SK-N-SH (cell line): Measurements from ENCODE around the gene SMOC1. TPM values are rescaled to one million over a fixed set of nuclear protein-coding genes. Genes with fewer than 3 reads are reported as not detected.

Source experiments
- CTCF ChIA-PET: fragments of 300-600, 350-600 bp; formaldehyde crosslinking; extraction: SDS; loops from one replicate; lab custom pipeline; 2021; lab: Yijun Ruan, JAX
- POLR2A ChIA-PET: fragments of 350-600 bp; sonication (Branson Sonifier 250); formaldehyde crosslinking; extraction: SDS; loops from one replicate; lab custom pipeline; 2020; ENCODE audit warnings: antibody characterized with exemption, inconsistent platforms; lab: Yijun Ruan, JAX
- DNase-seq: peaks from one replicate; pipeline ENCODE4 v3.0.0; 2012
- H2AFZ ChIP-seq: fragments of 200-600 bp; sonication (generic); 2 replicates; pipeline ENCODE4 v1.8.1; 2016; ENCODE audit warnings: antibody characterized with exemption, mild to moderate bottlenecking, low read depth
- H3F3A ChIP-seq: fragments of 200-600 bp; sonication (generic); replicated peaks from 2 replicates; pipeline ENCODE3; 2016; ENCODE audit warnings: antibody characterized with exemption, mild to moderate bottlenecking; ENCODE audit not compliant: insufficient read depth
- H3K27ac ChIP-seq, 2 experiments: fragments of 200-500 bp in 1 of 2; fragments of 200-600 bp in 1 of 2; sonication (Bioruptor generic) in 1 of 2; sonication (generic), shearing (Covaris generic) in 1 of 2; 2 replicates each; pipeline versions ENCODE4 v1.5.1 to v1.6.1; 2014 to 2016; ENCODE audit warnings: low read depth in 2 of 2, inconsistent platforms in 1 of 2, low read length in 1 of 2, mild to moderate bottlenecking in 1 of 2, mixed read lengths in 1 of 2
- H3K27me3 ChIP-seq: fragments of 200-600 bp; sonication (generic), shearing (Covaris generic); 2 replicates; pipeline ENCODE4 v1.6.1; 2016; ENCODE audit warnings: mixed run types; ENCODE audit not compliant: insufficient read depth
- H3K36me3 ChIP-seq, 2 experiments: fragments of 200-500 bp in 1 of 2; fragments of 200-600 bp in 1 of 2; sonication (Bioruptor generic) in 1 of 2; sonication (generic) in 1 of 2; replicated peaks in 1 of 2; 2 replicates each; pipeline versions ENCODE3 to v1.5.1; 2014 to 2016; ENCODE audit warnings: low read length in 1 of 2, mild to moderate bottlenecking in 1 of 2; ENCODE audit not compliant: insufficient read depth in 2 of 2, control insufficient read depth in 1 of 2
- H3K4me1 ChIP-seq, 2 experiments: fragments of 200-500 bp in 1 of 2; fragments of 200-600 bp in 1 of 2; sonication (Bioruptor generic) in 1 of 2; sonication (generic), shearing (Covaris generic) in 1 of 2; 2 replicates each; pipeline versions ENCODE4 v1.5.1 to v1.6.1; 2014 to 2016; ENCODE audit warnings: low read depth in 1 of 2, low read length in 1 of 2, mixed run types in 1 of 2; ENCODE audit not compliant: insufficient read depth in 2 of 2, control insufficient read depth in 1 of 2
- H3K4me2 ChIP-seq: fragments of 200-600 bp; sonication (generic), shearing (Covaris generic); 2 replicates; pipeline ENCODE4 v1.6.1; 2017; ENCODE audit warnings: mixed run types
- H3K4me3 ChIP-seq, 2 experiments: fragments of 200-500 bp in 1 of 2; fragments of 200-600 bp in 1 of 2; sonication (Bioruptor generic) in 1 of 2; sonication (generic), shearing (Covaris generic) in 1 of 2; 2 replicates each; pipeline versions ENCODE4 v1.5.1 to v1.8.1; 2014 to 2016; ENCODE audit warnings: low read depth in 2 of 2, inconsistent platforms in 1 of 2, low read length in 1 of 2, mild to moderate bottlenecking in 1 of 2, mixed read lengths in 1 of 2, moderate library complexity in 1 of 2
- H3K79me2 ChIP-seq: fragments of 200-600 bp; sonication (generic); 2 replicates; pipeline ENCODE4 v1.8.1; 2017; ENCODE audit warnings: mild to moderate bottlenecking; ENCODE audit not compliant: insufficient read depth
- H3K9ac ChIP-seq: fragments of 200-600 bp; sonication (generic); 2 replicates; pipeline ENCODE4 v1.6.1; 2017; ENCODE audit warnings: mixed run types
- H3K9me2 ChIP-seq: fragments of 200-600 bp; sonication (generic); 2 replicates; pipeline ENCODE4 v1.6.1; 2017; ENCODE audit warnings: mixed run types
- H3K9me3 ChIP-seq: fragments of 200-600 bp; sonication (generic); 2 replicates; pipeline ENCODE4 v1.6.1; 2017; ENCODE audit warnings: mixed run types, mild to moderate bottlenecking, moderate library complexity
- H4K20me1 ChIP-seq: fragments of 200-600 bp; sonication (generic); 2 replicates; pipeline ENCODE4 v1.6.1; 2017; ENCODE audit warnings: mild to moderate bottlenecking, mixed run types; ENCODE audit not compliant: insufficient read depth
- CHD2 ChIP-seq: fragments of 150-350 bp; IDR thresholded peaks from 2 replicates; pipeline ENCODE4 v1.6.1; 2018; ENCODE audit warnings: low read length; ENCODE audit not compliant: partially characterized antibody
- EZH2phosphoT487 ChIP-seq: fragments of 200-600 bp; sonication (generic); IDR thresholded peaks from 2 replicates; pipeline ENCODE4 v1.6.1; 2017; ENCODE audit warnings: low read depth, mixed run types, mild to moderate bottlenecking, antibody characterized with exemption, moderate library complexity, borderline replicate concordance
- FOSL2 ChIP-seq: IDR thresholded peaks from 2 replicates; pipeline ENCODE4 v1.4.0; 2012; ENCODE audit warnings: low read depth, mild to moderate bottlenecking, moderate library complexity, borderline replicate concordance
- FOXJ3 ChIP-seq: sonication (generic); formaldehyde crosslinking; IDR thresholded peaks from 2 replicates; pipeline ENCODE4 v1.5.1; 2020; ENCODE audit warnings: mild to moderate bottlenecking, missing genetic modification reagents
- GABPA ChIP-seq: IDR thresholded peaks from 2 replicates; pipeline ENCODE4 v1.4.0; 2012; ENCODE audit warnings: low read depth, mild to moderate bottlenecking
- MEF2A ChIP-seq: IDR thresholded peaks from 2 replicates; pipeline ENCODE4 v1.4.0; 2012; ENCODE audit warnings: low read depth, borderline replicate concordance
- POLR2AphosphoS5 ChIP-seq: IDR thresholded peaks from 2 replicates; pipeline ENCODE4 v1.6.1; 2012; ENCODE audit warnings: low read depth, low read length
- RAD21 ChIP-seq: IDR thresholded peaks from 2 replicates; pipeline ENCODE4 v1.6.1; 2012; ENCODE audit warnings: mild to moderate bottlenecking, low read length
- RCOR1 ChIP-seq: fragments of 150-350 bp; IDR thresholded peaks from 2 replicates; pipeline ENCODE4 v1.6.1; 2017; ENCODE audit warnings: antibody characterized with exemption, low read length
- RFX5 ChIP-seq: IDR thresholded peaks from 2 replicates; pipeline ENCODE4 v1.6.1; 2012; ENCODE audit warnings: mild to moderate bottlenecking, improper control_type of control experiment, low read length
- SIN3A ChIP-seq: IDR thresholded peaks from 2 replicates; pipeline ENCODE4 v1.6.1; 2012; ENCODE audit warnings: low read depth, mild to moderate bottlenecking, low read length, moderate library complexity, borderline replicate concordance
- SMC3 ChIP-seq: IDR thresholded peaks from 2 replicates; pipeline ENCODE4 v1.6.1; 2012; ENCODE audit warnings: low read depth, low read length, improper control_type of control experiment
- TEAD4 ChIP-seq: IDR thresholded peaks from 2 replicates; pipeline ENCODE4 v1.4.0; 2012; ENCODE audit warnings: mild to moderate bottlenecking, borderline replicate concordance; ENCODE audit not compliant: insufficient read depth
- WGBS: methylation state at CpG from one replicate; pipeline ENCODE4 v1.1.6; 2017; ENCODE audit warnings: low lambda C conversion rate; 5-methylcytosine and 5-hydroxymethylcytosine counted together
- polyA plus RNA-seq, 3 experiments: library from polyadenylated mRNA; depleted of rRNA; stranded (reverse); fragments of >200 nt; gene quantifications; 2 replicates each; pipeline ENCODE4 v1.2.3, GENCODE V29; 2012
- TF ChIP-seq, protein P1 (sequence below): IDR thresholded peaks from 2 replicates; pipeline ENCODE4 v1.4.0; 2012; ENCODE audit warnings: low read depth, borderline replicate concordance
- TF ChIP-seq, protein P2 (sequence below): IDR thresholded peaks from 2 replicates; pipeline ENCODE4 v1.4.0; 2012; ENCODE audit warnings: low read depth, borderline replicate concordance
- TF ChIP-seq, protein P3 (sequence below): IDR thresholded peaks from 2 replicates; pipeline ENCODE4; 2012

Gene SMOC1
- polyA plus RNA-seq, 1 of the 3 experiments (the other 2 are of a cell fraction): not detected

DNA sequence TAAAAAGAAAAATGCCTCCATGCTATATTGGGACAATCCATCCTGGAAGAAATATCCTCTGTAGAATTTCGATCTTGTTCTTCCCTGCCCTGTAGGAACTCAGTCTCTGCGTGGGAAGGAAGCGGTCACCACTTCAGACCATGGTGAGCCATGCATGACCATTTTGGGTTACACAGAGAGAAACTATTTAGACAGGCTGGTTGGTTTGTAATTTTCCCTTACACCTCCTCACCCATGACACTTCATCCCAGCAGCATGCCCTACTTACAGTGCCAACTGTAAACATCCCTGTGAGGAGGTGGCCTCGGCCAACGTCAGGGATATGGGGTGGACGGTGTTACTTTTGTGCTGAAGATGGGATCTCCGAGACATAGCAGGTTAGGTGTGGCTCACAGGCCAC lies 121.4 kb downstream of the SMOC1 start:
- Histone ChIP-seq H3K4me1 (no peaks in the 10 kb centered on the region; a peak in 1 of 4 replicates), H4K20me1 (no peaks in the 10 kb centered on the region), H3K36me3 (no peaks in the 10 kb centered on the region), H3F3A (no peaks in the 10 kb centered on the region), H3K4me2 (no peak overlapping the region), H3K27me3 (no peaks in the 10 kb centered on the region), H3K79me2 (no peaks in the 10 kb centered on the region), H3K9ac (no peak overlapping the region), H3K9me3 (no peaks in the 10 kb centered on the region), H3K9me2 (no peaks in the 10 kb centered on the region), H2AFZ (no peak overlapping the region), H3K4me3 (no peak overlapping the region), H3K27ac (no peak overlapping the region)
- TF ChIP-seq CHD2 (no peak), FOXJ3 (no peak), GABPA (no peak), MEF2A (no peak), FOSL2 (no peak), SMC3 (no peak), EZH2phosphoT487 (no peak), RFX5 (no peak)
- TF ChIP-seq, protein P1, sequence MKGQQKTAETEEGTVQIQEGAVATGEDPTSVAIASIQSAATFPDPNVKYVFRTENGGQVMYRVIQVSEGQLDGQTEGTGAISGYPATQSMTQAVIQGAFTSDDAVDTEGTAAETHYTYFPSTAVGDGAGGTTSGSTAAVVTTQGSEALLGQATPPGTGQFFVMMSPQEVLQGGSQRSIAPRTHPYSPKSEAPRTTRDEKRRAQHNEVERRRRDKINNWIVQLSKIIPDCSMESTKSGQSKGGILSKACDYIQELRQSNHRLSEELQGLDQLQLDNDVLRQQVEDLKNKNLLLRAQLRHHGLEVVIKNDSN: no peak
- 56% methylated on average over 7 of the region's 7 CpGs for WGBS
- no peak for DNase-seq
- POLR2A ChIA-PET: no interaction called here
- CTCF ChIA-PET: interaction anchor here (1.4 to 2.2 kb wide), 2 partner anchors 12 to 141 kb away, joined by 3 to 10 read pairs; no protein-coding TSS in a partner anchor

DNA sequence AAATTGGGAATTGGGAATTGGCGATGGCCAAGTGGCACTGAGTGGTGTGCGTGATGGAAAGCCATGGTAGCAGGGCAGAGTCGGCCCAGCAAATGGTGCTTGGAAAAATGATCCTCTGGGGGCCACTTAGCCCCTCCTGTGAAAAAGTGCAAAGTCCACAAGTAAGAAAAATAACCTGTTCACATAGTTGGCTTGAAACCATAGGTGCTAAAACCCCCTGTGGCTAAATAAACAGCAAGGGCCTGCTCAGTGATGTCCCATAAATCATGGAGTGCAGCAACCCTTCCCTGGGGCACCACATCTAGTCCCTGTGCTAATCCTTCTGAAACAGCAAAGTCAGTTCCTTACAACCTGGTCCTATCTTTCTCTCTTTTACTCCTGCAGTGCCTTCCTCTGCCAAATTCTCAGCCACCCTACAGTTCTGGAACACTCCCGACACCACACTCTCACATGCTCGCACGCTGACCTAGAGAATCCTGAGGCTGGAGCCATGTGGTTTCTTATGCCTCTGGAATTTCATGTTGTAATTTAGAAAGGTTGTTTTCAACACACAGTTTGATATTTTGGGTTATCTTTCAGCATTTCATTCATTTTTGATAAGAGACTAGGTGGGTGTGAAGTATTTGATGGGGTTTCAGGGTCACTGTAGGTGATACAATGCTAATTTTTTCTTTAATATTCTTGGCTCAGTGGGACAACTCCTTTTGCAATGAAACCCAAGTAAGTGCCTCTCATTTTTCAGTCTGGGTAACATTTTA lies 123.6 kb downstream of the SMOC1 start:
- Histone ChIP-seq H4K20me1 (no peaks in the 10 kb centered on the region), H3K4me3 (no peak overlapping the region), H3F3A (no peaks in the 10 kb centered on the region), H3K9me2 (no peaks in the 10 kb centered on the region), H3K79me2 (no peaks in the 10 kb centered on the region), H3K36me3 (no peaks in the 10 kb centered on the region), H2AFZ (no peak overlapping the region), H3K4me2 (no peak overlapping the region), H3K27ac (no peak overlapping the region), H3K27me3 (no peaks in the 10 kb centered on the region), H3K9ac (no peak overlapping the region), H3K4me1 (no peaks in the 10 kb centered on the region; a peak in 1 of 4 replicates), H3K9me3 (no peaks in the 10 kb centered on the region)
- WGBS: 54% methylated on average over 6 of the region's 6 CpGs
- TF ChIP-seq GABPA: no peak
- TF ChIP-seq RAD21: no peak
- TF ChIP-seq TEAD4: no peak
- TF ChIP-seq EZH2phosphoT487: no peak
- TF ChIP-seq POLR2AphosphoS5: no peak
- TF ChIP-seq SIN3A: no peak
- no peak for TF ChIP-seq RFX5
- TF ChIP-seq, protein P2, sequence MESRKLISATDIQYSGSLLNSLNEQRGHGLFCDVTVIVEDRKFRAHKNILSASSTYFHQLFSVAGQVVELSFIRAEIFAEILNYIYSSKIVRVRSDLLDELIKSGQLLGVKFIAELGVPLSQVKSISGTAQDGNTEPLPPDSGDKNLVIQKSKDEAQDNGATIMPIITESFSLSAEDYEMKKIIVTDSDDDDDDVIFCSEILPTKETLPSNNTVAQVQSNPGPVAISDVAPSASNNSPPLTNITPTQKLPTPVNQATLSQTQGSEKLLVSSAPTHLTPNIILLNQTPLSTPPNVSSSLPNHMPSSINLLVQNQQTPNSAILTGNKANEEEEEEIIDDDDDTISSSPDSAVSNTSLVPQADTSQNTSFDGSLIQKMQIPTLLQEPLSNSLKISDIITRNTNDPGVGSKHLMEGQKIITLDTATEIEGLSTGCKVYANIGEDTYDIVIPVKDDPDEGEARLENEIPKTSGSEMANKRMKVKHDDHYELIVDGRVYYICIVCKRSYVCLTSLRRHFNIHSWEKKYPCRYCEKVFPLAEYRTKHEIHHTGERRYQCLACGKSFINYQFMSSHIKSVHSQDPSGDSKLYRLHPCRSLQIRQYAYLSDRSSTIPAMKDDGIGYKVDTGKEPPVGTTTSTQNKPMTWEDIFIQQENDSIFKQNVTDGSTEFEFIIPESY: no peak
- no peak for TF ChIP-seq SMC3
- no peak for TF ChIP-seq RCOR1
- TF ChIP-seq FOXJ3: no peak
- TF ChIP-seq, protein P3, sequence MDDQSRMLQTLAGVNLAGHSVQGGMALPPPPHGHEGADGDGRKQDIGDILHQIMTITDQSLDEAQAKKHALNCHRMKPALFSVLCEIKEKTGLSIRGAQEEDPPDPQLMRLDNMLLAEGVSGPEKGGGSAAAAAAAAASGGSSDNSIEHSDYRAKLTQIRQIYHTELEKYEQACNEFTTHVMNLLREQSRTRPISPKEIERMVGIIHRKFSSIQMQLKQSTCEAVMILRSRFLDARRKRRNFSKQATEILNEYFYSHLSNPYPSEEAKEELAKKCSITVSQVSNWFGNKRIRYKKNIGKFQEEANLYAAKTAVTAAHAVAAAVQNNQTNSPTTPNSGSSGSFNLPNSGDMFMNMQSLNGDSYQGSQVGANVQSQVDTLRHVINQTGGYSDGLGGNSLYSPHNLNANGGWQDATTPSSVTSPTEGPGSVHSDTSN: no peak
- CTCF ChIA-PET: interaction anchor here (1.2 to 2.2 kb wide), 2 partner anchors 10 to 184 kb away, joined by 3 to 10 read pairs; no protein-coding TSS in a partner anchor
- no peak for DNase-seq
- POLR2A ChIA-PET: no interaction called here
